ENCODE measurements around the gene NHS.

The NHS gene

GRCh38 chrX:17743913-17744312 lies 368.9 kb downstream of the NHS start:
- no peak for TF ChIP-seq CTCF (IDR thresholded peaks at IDR 0.05; ENCODE audit: insufficient read depth, missing control alignments)
- DNase-seq (ENCODE audit: insufficient read length, low spot score) (no peak), FAIRE-seq (no peak)

DNA sequence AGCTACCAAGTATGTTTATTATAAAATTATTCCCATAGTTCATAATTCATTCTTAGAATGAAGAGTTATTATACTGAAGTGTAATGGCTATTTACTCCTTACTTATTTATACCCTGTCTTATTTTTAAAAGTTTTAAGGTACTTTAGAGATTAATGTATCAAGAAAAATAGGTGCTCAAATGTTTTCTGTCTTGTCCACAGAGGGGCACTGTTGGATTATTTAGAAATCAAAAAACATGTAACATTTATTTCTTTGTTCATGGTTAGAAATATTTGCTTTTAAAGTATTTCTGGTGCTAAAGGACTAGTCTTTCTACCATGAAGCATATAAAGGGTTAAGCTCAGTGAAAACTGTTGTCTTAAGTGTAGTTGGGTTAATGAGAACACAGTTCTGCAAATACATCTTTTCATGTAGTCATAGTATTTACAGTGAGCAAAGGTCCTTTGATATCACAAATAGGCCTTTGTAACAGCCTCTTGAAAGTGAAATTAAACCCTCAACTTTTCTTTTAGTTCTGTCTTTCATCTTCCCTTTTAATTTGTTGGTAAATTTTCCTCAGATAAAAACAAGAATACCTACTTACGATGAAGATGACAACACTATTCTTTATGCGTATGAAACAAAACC lies 370.0 kb downstream of the NHS start:
- FAIRE-seq (peak; percentile 66), DNase-seq (ENCODE audit: insufficient read length, low spot score) (no peak)
- TF ChIP-seq CTCF (IDR thresholded peaks at IDR 0.05; ENCODE audit: insufficient read depth, missing control alignments), result peak; percentile 36

GRCh38 chrX:17747692-17748091 lies 372.7 kb downstream of the NHS start:
- no peak for FAIRE-seq
- no peak for DNase-seq (ENCODE audit: insufficient read length, low spot score)
- no peak for TF ChIP-seq CTCF (IDR thresholded peaks at IDR 0.05; ENCODE audit: insufficient read depth, missing control alignments)

- DNase-seq (ENCODE audit: insufficient read length, low spot score) (no peak), FAIRE-seq (no peak)
- TF ChIP-seq CTCF (IDR thresholded peaks at IDR 0.05; ENCODE audit: insufficient read depth, missing control alignments), result no peak
Observed at GRCh38 chrX:17748684-17749083, 373.7 kb downstream of the NHS start.

- no peak for TF ChIP-seq CTCF (IDR thresholded peaks at IDR 0.05; ENCODE audit: insufficient read depth, missing control alignments)
- DNase-seq (ENCODE audit: insufficient read length, low spot score) (no peak), FAIRE-seq (no peak)
Observed at GRCh38 chrX:17750436-17750835, 375.4 kb downstream of the NHS start.

GRCh38 chrX:17758382-17758781 lies 383.4 kb downstream of the NHS start:
- no peak for FAIRE-seq
- no peak for DNase-seq (ENCODE audit: insufficient read length, low spot score)
- TF ChIP-seq CTCF (IDR thresholded peaks at IDR 0.05; ENCODE audit: insufficient read depth, missing control alignments), result no peak

DNA sequence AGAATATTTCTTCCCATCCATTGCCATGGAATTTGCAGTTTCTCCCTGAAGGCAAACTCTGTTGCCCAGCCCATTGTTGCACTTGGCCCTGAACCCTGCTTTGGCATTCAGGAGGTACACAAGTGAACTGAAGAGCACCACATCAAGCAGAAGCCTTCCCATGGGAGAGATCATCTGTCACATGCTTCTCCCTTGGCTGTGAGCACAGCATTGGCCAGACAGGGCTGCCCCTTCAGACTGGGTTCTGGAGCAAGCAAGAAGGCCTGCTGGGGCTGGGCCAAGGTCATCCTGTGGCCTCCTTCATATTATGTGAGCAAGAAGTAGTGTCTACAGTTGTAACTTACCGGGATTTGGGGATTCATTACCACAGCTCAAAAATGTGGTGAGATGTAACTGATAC lies 385.0 kb downstream of the NHS start:
- no peak for FAIRE-seq
- no peak for TF ChIP-seq CTCF (IDR thresholded peaks at IDR 0.05; ENCODE audit: insufficient read depth, missing control alignments)
- no peak for DNase-seq (ENCODE audit: insufficient read length, low spot score)

Measured in D721Med (cell line).